Measurements from ENCODE around the gene YPEL4.

The YPEL4 gene

GRCh38 chr11:57648801-57649735 lies 644 bp downstream of the YPEL4 start:
- peak in 3 of 4 experiments; percentile 36 to 58 (median 54) for DNase-seq

- DNase-seq = peak; percentile 73 to 86 (median 83)
Observed at GRCh38 chr11:57647960-57648800, 1.5 kb downstream of the YPEL4 start.

GRCh38 chr11:57647372-57647771 lies 2.3 kb downstream of the YPEL4 start:
- no peak for DNase-seq

- DNase-seq = peak in 3 of 4 experiments; percentile 34 to 47 (median 37)
Observed at GRCh38 chr11:57646799-57647303, 2.9 kb downstream of the YPEL4 start.

DNA sequence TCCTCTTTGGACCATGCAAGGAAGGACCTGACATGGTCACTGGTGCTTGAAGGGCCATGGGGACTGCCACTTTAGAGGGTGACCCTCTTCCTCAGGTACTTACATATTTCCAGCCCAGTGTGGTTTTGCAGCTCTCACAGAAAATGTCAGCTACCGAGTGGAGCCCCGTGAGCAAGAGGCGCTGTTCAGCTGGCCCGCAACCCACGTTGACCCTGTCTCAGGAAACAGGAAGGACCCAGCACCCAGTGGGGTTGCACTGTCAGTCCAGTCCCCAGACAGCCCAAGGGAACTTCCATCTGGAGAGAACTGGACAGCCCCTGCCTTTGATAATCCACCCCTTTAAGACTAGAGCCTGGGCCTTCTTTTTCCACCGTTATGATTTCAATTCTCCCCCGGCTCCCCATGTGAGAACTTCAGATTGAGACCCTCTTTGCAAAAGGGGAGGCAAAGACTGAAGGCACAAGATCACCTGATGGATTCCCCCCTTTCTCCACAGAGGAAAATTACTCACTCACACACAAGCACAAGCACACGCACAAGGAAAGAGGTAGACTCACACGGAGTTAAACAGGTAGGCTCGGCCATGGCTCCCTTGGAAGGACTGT lies 3.4 kb downstream of the YPEL4 start:
- DNase-seq = peak; percentile 76 to 90 (median 86)

- no peak for DNase-seq
Observed at GRCh38 chr11:57645689-57646085, 4.0 kb downstream of the YPEL4 start.

- DNase-seq = peak; percentile 79 to 89 (median 86)
Observed at GRCh38 chr11:57644748-57645688, 4.7 kb downstream of the YPEL4 start.

GRCh38 chr11:57643802-57644201 lies 5.9 kb downstream of the YPEL4 start:
- no peak for DNase-seq

- DNase-seq = peak; percentile 60 to 79 (median 69)
Observed at GRCh38 chr11:57641011-57641807, 8.5 kb downstream of the YPEL4 start.

- DNase-seq = no peak
Observed at GRCh38 chr11:57640068-57640800, 9.5 kb downstream of the YPEL4 start.

DNA sequence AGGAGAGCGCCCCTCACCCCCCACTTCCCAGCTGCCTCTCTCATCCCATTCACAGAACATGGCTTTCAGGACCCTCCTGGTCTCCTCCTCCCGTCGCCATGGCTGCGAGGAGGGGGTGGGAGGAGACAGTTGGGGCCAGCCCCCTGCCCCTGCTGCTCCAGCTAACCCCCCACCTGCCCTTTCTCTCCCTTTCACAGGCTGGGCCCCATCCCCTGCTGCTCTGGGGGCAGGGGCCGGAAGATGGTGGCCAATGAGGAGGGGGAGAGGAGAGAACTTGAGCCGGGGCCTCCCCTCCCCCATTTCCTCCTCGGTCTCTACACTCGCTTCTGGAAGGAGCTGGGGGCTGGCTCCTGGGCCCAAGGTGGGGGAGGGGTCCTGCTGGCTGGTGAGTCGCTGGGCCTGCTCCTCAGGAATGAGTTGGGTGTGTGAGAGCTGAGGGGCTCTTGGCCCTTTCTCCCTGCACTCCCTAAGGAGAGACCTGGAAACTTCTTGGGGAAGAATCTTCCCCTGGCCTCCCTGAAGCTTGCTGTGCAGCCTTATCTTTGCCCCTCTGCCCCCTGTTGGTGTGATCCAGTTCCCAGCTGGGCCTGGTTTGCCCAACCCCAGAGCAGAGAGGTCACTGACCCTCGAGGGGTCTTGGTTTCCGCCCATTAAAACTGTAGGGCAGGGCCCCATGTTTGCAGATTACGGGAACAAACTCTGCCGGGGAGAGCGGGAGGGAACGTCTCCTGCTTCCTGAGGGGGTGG lies 10.2 kb downstream of the YPEL4 start:
- DNase-seq = no peak

DNA sequence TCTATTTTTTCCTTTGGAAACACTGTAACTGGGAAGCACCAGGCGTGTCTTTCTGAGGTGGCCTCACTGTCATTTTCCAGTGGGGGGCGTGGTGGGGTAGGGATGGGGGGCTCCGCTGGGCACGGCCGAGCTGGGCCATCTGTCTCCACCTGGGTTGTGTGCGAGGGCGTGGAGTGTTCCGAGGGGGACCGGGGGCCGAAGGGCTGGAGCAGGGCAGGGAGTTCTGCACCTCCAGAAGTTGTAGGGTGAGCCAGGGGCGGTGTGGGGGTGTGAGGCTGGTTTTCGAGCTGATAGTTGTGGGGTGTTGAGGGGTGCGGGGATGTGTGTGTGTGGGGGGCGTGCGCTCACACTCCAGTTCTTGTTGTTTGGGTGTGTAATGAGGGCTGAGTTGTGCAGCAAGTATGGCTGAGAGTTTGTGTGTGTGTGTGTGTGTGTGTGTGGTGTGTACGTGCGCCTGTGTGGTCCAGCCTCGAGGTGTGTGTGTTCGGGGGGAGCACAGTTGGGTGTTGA lies 10.8 kb downstream of the YPEL4 start:
- peak in 1 of 4 experiments; percentile 7 for DNase-seq

- peak in 1 of 4 experiments; percentile 13 for DNase-seq
Observed at GRCh38 chr11:57638005-57638781, 11.5 kb downstream of the YPEL4 start.

- DNase-seq = peak in 1 of 4 experiments; percentile 9
Observed at GRCh38 chr11:57637626-57638004, 12.1 kb downstream of the YPEL4 start.

DNA sequence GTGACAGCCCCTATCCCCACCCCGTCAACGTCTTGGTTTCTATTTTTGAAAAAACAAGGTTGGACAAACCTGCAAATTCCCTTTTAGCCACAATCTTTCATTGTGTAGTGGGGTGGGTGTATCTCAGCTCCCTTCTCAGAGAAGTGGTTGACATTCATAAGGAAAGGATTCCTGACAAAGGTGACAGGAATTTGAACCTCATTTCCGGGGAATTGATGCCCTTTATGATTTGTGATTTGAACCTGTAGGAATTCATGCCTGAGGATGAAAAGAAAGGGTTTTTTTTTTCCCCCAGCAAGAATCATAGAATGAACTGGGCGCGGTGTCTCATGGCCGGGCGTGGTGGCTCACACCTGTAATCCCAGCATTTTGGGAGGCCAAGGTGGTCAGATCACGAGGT lies 14.5 kb downstream of the YPEL4 start:
- DNase-seq = no peak

DNA sequence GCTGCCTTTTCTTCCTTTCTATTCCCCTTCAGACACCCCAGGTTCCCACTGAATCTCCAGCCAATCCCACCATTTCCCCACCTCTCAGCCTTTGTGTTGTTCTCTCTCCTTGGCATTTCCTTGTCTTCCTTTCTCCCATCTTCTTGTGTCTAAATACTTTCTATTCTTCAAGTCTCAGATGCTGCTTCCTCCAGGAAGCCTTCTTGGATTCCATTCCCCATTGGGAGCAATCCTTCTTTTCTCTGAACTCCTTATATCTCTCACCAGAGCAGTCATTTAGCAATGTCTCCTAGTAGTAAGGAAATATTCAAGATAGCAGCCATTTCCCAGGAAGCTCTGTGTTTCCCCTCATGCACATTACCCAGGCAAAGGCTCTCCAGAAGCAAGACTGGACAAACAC lies 15.4 kb downstream of the YPEL4 start:
- DNase-seq = no peak

DNA sequence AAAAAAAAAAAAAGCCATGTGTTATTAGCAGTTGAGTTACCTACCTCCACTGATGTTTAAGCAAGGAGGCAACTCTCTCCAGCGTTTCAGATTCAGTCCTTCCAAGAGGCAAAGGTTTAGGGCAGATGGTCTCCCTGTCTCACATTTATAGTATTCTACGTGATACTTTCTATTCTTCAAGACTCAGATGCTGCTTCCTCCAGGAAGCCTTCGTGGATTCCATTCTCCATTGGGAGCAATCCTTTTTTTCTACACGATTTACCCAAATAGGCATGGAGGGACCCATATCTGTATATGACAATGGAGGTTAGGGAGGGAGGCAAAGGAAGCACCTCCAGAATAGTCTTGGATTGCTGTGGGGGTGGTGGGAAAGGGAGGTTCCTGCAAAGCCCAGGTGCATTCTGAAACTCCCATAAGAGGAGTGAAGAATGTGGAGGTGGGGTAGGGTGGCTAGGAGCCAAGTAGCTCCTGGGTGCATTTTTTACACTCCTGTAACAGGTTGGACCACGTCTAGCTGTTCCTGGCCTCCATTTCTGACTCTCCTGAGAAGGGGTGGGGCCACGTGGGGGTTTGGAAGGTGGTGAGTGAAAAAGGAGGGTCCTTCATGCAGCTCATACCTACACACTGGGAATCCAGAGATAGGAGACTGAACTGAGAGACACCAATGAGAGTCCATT lies 16.2 kb downstream of the YPEL4 start:
- no peak for DNase-seq

DNA sequence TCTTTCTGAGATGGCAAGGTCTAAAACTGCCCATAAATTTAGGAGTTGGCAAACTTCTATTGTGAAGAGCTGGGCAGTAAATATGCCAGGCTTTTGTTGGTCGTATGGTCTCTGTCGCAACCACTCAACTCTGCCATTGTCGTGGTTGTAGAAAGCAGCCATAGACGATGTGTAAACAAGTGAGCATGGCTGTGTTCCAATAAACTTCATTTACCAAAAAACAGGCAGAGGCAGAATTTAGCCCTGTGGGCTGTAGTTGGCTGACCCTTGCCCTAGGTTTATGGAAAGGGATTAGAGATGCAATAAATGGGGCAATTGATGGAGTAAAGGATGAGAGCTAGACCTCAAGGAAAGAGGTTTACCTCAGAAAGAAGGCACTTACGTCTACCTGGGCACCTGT lies 17.6 kb downstream of the YPEL4 start:
- DNase-seq = no peak
